Myocyte (in vitro differentiated cells): ENCODE measurements around the gene LINC00305. TPM values are rescaled to one million over a fixed set of nuclear protein-coding genes. Genes with fewer than 3 reads are reported as not detected.

Source experiments
- DNase-seq: peaks from one replicate; pipeline ENCODE4 v3.0.0-alpha.2; 2012; ENCODE audit warnings: low read depth
- polyA plus RNA-seq: library from polyadenylated mRNA; unstranded; fragments of >200 nt; gene quantifications from one replicate; pipeline ENCODE4 v1.2.1, GENCODE V29; 2012; ENCODE audit warnings: missing spikeins
- total RNA-seq: library from RNA; depleted of rRNA; stranded (reverse); fragments of >200 nt; gene quantifications from 2 replicates; pipeline ENCODE4 v1.2.3, GENCODE V29; 2014

LINC00305 gene
- total RNA-seq: not detected in 2 replicates
- not detected for polyA plus RNA-seq

- DNase-seq: no peak
Measured at GRCh38 chr18:64148988-64149387, at the start of gene LINC00305. Gene LINC00305 (minus strand): TSS chr18:64149088.

DNA sequence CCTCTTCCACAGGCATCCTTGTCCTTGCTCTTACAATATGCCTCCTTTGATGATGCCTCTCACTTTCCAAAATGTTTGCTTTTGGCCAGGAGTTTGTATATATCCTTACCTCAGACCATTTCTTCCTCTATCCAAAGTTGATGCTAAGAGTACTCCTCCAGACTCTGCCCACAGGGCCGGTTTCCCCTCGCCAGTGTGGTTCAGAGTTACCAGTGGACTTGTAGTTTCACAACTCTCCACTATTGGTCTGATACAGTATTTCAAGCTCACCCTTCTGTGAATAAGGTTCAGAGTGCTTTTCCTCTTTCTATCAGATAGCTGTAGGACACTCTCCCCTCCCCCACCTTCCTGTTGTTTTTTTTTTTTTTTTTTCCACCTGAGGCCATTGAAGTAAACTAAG, 42.2 kb upstream of the LINC00305 start:
- no peak for DNase-seq

DNA sequence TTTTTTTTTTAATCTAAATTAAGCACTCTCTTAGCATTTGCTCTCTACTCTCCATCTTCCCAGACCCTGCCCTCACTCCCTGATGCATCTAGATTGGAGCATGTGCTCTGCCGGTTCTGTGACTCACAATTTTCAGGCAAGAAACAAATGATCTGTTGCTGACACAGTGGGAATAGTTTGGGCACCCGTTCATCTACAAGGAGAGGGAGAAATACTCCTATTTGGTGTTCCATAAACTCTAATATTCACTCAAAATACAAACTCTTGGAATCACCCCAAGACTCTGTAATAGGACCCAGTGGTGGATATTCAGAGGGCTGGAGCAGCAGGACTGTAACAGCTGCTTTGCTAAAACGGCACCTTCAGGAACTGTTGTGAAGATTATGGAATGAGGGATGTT, 37.1 kb upstream of the LINC00305 start:
- DNase-seq: no peak

DNA sequence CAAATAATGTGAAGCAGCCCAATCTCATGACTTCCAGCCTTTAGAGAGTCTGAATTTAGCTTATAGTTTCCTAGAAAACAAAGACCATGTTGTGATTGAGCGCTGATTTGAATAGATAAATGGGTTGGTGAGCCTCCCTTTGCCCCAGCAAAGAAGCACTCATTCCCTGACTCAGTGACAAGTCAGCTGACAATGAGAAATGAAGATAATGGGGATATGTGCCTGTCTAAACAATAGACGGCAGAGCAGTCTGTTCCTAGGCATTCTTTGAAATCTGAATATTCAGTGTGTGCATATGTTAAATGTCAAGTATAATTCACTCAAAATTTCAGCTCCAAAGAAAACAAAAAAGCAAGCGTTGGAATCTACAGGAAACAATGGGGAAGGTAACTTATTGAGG, 34.8 kb upstream of the LINC00305 start:
- no peak for DNase-seq

DNA sequence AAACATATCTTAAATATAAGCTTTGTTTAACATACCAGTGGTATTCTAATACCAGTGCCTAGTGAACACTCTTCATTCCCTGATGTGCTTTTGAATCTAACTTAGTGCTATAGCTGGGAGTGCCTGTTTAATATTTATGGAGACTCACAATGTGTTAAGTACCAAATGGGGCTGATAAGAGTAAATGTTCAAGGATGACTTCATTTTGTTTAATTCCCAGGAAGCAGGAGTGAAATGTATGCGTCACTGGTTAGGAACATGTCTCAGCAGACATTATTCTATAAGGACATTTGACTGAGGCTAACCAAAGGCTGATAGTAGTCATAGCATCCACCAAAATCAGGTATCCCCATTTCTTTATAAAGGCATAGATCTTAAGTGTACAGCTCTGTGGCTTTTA, 31.7 kb upstream of the LINC00305 start:
- DNase-seq: no peak

- no peak for DNase-seq
Measured at GRCh38 chr18:64180171-64180570, 31.3 kb upstream of the LINC00305 start.

DNA sequence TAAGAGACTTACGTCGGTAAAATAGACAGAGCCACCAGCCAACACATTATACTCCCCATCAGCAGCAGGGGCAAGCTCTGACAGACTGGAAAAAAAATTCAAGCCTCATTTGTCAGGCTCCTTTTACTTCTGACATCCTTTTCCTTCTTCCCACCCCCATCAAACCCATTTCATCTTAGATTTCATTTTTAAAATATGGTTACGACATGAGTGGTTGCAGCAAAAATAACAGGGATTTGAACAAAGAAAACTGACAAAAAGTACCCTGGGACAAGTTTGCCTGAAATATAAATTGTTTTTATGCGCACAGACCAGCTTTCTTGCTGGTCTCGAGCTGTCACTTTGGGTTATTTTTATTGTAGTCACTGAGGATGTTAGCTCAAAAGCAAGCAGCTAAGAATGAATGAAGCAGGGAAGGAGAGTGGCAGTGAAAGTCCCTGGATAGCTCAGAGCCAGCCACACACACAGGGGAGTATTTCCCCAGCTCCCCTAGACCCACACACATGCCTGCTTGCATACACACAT, 30.7 kb upstream of the LINC00305 start:
- no peak for DNase-seq

DNA sequence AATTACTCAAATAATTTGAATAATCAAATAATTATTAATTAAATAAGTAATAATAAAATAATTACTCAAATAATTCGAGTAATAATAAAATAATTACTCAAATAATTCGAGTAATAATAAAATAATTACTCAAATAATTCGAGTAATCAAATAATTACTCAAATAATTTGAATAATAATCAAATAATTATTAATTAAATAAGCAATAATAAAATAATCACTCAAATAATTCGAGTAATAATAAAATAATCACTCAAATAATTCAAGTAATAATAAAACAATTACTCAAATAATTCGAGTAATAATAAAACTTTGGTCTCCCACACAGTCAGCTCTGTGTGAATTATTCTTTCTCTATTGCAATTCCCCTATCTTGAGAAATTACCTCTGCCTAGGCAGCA, 30.0 kb upstream of the LINC00305 start:
- no peak for DNase-seq

DNA sequence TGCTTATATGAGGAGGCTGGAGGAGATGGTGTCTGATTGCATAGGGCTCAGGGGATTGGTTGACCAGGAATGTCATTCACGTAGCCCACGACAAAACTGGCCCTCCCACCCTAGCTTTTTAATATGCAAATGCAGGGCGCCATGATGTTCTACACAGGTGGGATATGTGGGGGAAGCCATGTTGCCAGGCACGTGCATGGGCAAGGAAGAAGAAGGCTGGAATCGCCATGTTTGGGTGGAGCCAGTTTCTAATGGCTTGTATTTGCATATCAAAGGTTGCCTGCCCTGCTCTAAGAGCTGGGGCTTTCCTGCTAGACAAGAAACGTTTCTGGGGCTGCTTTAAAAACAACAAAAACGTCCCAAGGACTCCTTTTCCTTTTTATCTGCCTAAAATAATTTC, 26.5 kb upstream of the LINC00305 start:
- no peak for DNase-seq

GRCh38 chr18:64171576-64171975, 22.7 kb upstream of the LINC00305 start:
- no peak for DNase-seq

- DNase-seq: no peak
Measured at GRCh38 chr18:64167408-64167925, 18.6 kb upstream of the LINC00305 start.

DNA sequence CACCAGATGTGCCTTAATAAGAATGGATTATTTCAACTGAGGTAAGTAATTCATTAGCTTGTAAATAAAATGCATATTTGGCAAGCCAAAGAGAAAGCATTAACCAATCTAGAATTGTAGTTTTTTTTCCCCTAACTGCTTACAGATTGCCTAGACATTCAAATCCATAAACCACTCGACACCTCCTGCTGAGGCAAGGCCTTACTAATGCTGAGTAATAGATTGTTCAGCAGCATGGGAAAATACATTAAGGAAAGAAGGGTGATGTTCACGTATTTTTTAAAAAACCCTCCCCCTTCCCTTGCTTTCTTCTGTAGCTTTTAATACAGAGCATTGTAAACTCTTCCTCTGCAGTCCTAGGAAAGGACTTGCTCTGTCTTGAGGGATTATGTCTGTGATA, 17.0 kb upstream of the LINC00305 start:
- no peak for DNase-seq

GRCh38 chr18:64164883-64165282, 16.0 kb upstream of the LINC00305 start:
- no peak for DNase-seq

GRCh38 chr18:64149916-64150438, 1.1 kb upstream of the LINC00305 start:
- no peak for DNase-seq

DNA sequence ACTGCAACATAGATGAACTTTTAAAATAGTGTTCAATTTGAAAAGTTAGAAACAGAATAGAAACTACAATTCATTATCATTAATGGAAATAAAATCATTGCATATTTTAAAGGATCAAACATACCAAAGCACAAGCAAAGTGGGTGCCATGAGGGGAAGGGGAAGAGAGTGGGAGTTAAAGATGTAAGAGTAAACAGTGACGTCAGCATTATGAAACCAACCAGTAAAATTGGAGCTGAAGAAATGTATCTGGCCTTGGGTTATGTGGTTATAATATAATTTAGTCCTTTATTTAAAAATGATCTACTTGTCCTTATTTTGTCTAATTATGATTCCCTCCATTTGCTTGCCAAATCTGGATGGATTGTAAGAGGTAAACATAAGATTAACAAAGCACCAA, 6.0 kb downstream of the LINC00305 start:
- DNase-seq: no peak

DNA sequence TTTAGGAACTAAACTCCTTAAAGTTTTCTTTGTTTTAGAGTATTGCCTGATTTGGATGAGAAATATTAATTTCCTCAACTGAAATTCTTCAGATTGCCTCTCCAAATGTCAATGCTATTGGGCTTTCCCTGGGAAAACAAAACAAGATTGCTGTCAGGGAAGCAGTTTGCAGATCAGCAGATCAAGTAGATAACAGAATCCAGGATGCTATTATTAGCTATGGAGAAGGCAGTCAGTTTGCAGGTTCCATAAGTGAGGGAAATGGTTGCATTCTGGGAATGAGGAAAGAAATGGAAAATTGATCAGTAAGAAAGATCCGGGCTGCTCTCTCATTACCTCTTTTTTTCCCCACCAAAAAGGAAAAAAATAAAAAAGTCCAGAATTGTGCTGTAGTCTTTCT, 11.0 kb downstream of the LINC00305 start:
- DNase-seq: no peak

DNA sequence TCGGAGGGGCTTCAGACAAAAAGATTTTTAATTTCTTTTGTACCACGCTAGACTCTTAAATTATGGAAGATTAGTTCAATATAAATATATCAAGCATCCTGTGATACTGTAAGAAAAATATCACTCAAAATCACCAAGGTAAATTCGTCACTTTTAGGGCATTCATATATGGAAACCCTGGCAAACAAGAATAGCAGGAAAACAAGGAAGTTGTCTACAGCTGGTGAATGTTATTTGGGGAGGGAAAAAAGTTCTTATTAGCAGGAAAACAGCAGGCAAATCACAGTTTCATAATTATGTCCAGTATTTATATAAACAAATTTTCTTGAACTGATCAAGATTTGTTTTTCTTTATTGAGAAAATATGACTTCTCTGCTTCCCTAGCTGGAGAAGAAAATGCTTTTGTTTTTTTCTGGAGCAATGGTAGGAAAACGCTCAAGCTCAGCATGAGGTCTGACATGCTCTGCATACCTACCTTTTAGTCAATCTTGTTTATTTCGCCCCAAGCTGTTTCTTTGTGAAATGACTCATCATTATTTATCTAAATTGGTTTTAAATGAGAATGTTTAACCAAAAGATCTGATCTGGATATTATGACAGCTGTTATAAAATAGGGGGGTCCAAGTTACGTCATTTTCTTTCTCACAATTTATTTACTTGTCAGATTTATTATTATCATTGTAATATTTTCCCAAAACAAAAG, 14.7 kb downstream of the LINC00305 start:
- DNase-seq: no peak

GRCh38 chr18:64132871-64133270, 16.0 kb downstream of the LINC00305 start:
- DNase-seq: no peak

DNA sequence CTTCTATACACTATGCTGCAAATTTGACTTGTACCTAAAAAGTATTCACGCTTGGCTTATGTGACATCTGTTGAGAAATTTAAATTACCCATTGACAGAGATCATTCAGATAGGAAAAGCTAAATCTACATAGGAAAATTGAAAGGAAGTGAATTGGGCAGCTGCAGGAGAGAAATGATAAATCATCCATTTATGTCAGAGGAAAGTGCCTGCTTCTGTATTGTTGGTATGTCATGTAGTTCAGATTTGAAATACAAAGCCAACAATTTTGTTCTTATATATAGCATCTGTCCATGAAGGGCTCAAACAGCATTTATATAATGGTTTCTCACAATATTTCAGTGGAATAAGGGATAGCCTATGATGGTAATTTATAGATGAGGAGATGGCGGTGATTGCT, 17.6 kb downstream of the LINC00305 start:
- DNase-seq: no peak

DNA sequence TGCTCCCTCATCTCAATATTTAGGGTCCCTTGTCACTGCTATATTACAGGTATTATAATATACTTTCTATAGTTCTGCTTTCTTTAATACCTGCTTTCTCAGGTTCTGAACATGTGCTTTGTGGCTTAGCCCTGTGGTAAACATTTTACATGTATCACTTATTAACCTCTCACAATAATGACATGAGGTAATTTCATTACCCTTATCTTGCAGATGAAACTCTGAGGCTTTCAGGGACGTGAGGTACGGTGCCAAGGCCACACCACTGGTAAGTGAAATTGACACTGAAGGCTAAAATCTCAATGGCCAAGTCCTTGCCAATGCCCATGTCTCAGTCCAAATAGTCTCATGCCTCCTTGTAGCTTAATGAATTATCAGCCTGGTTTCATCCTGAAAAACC, 21.7 kb downstream of the LINC00305 start:
- DNase-seq: no peak

DNA sequence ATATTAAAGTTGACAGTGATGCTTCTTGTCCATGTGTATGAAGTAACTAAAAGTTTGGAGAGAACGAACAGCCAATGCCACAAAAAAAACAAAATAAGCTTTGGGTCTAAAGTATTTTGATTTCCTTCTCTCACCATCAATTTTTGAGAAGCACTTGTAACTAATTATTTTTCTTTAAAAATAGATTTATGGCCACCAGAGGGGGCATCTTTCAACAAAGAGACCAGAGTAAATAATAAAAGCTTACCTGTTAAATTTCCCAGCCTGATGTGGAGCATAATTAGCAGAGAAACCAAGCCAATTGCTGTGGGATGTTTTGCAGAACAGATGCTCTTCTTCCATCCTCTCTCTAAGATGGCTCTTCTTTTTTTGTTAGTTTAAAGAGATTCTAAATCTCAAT, 29.0 kb downstream of the LINC00305 start:
- no peak for DNase-seq

- no peak for DNase-seq
Measured at GRCh38 chr18:64118406-64118805, 30.5 kb downstream of the LINC00305 start.
